GM18519 (cell line): Measurements from ENCODE around the gene DNLZ.

Experiments
- ATAC-seq: cut with Tn5 transposase; IDR thresholded peaks from one replicate; pipeline ENCODE4 v1.9.1; 2021; ENCODE audit warnings: mild to moderate bottlenecking, moderate library complexity; ENCODE audit not compliant: unreplicated experiment, low FRiP score

DNLZ gene

GRCh38 chr9:136310273-136311030 lies 53.1 kb downstream of the DNLZ start:
- no peak for ATAC-seq

- ATAC-seq, result no peak
These were observed 53.7 kb downstream of the DNLZ start for GRCh38 chr9:136309806-136310220.
